DND-41 (cell line): ENCODE measurements around the gene PTMS.

ENCODE experiments used
- ATAC-seq: fragments of 200-7000 bp; cut with Tn5 transposase; 3 replicates; pipeline ENCODE4 v1.9.1; 2021; ENCODE audit warnings: low read depth; ENCODE audit not compliant: insufficient read depth
- DNase-seq: peaks from one replicate; pipeline ENCODE4 v3.0.0-alpha.2; 2020
- H2AFZ ChIP-seq: 2 replicates; pipeline ENCODE4 v1.6.0; 2012; ENCODE audit warnings: low read depth, low read length
- H3K27ac ChIP-seq: 2 replicates; pipeline ENCODE4 v1.5.1; 2012; ENCODE audit warnings: low read length, inconsistent platforms
- H3K27me3 ChIP-seq: fragments of 200-600 bp; sonication (generic); 2 replicates; pipeline ENCODE4 v1.6.0; 2012; ENCODE audit warnings: low read length, mild to moderate bottlenecking, inconsistent platforms; ENCODE audit not compliant: insufficient read depth, poor library complexity
- H3K36me3 ChIP-seq: 2 replicates; pipeline ENCODE4 v1.5.1; 2012; ENCODE audit warnings: low read length, inconsistent platforms; ENCODE audit not compliant: insufficient read depth
- H3K4me1 ChIP-seq: 2 replicates; pipeline ENCODE4 v1.5.1; 2012; ENCODE audit warnings: mild to moderate bottlenecking, low read length; ENCODE audit not compliant: insufficient read depth
- H3K4me2 ChIP-seq: 2 replicates; pipeline ENCODE4 v1.6.0; 2012; ENCODE audit warnings: mild to moderate bottlenecking, moderate library complexity, low read length, inconsistent platforms; ENCODE audit not compliant: insufficient read depth
- H3K4me3 ChIP-seq, 2 experiments: fragments of 200-600 bp in 1 of 2; shearing (Covaris generic) in 1 of 2; 2 replicates each; pipeline ENCODE4 v1.5.1; 2012 to 2016; ENCODE audit warnings: inconsistent platforms in 2 of 2, low read length in 2 of 2, mild to moderate bottlenecking in 2 of 2, low read depth in 1 of 2, moderate library complexity in 1 of 2
- H3K79me2 ChIP-seq: 2 replicates; pipeline ENCODE4 v1.6.0; 2012; ENCODE audit warnings: low read length, inconsistent platforms; ENCODE audit not compliant: insufficient read depth
- H3K9ac ChIP-seq: 2 replicates; pipeline ENCODE4 v1.6.0; 2012; ENCODE audit warnings: low read depth, mild to moderate bottlenecking, inconsistent platforms, low read length, moderate library complexity
- H3K9me3 ChIP-seq: 2 replicates; pipeline ENCODE4 v1.5.1; 2012; ENCODE audit warnings: low read length, moderate library complexity, mild to moderate bottlenecking, inconsistent platforms; ENCODE audit not compliant: insufficient read depth, severe bottlenecking
- H4K20me1 ChIP-seq: 2 replicates; pipeline ENCODE4 v1.6.0; 2012; ENCODE audit warnings: low read length; ENCODE audit not compliant: insufficient read depth
- EZH2 ChIP-seq: IDR thresholded peaks from 3 replicates; pipeline ENCODE4 v1.6.1; 2012; ENCODE audit warnings: borderline replicate concordance, low read depth, mild to moderate bottlenecking, moderate library complexity, low read length, inconsistent platforms; ENCODE audit not compliant: severe bottlenecking
- TF ChIP-seq, protein P1 (sequence below): IDR thresholded peaks from 2 replicates; pipeline ENCODE4 v1.5.1; 2012; ENCODE audit warnings: borderline replicate concordance, low read length, moderate library complexity, mild to moderate bottlenecking; ENCODE audit not compliant: poor library complexity, severe bottlenecking; ENCODE audit errors: extremely low read depth

The PTMS gene

GRCh38 chr12:6729186-6729585 is 37.0 kb upstream of the PTMS start:
- Histone ChIP-seq H2AFZ (no peak overlapping the region), H3K27ac (no peak overlapping the region), H3K27me3 (no peaks in the 10 kb centered on the region), H3K9ac (no peak overlapping the region), H3K79me2 (peaks cover 14% of the 10 kb centered on the region), H3K4me1 (peaks cover 15% of the 10 kb centered on the region), H3K9me3 (no peaks in the 10 kb centered on the region), H3K4me2 (no peak overlapping the region), H3K4me3 (no peak overlapping the region), H4K20me1 (no peaks in the 10 kb centered on the region), H3K36me3 (peaks cover 46% of the 10 kb centered on the region)
- no peak for DNase-seq
- no peak for TF ChIP-seq EZH2
- TF ChIP-seq, protein P1, sequence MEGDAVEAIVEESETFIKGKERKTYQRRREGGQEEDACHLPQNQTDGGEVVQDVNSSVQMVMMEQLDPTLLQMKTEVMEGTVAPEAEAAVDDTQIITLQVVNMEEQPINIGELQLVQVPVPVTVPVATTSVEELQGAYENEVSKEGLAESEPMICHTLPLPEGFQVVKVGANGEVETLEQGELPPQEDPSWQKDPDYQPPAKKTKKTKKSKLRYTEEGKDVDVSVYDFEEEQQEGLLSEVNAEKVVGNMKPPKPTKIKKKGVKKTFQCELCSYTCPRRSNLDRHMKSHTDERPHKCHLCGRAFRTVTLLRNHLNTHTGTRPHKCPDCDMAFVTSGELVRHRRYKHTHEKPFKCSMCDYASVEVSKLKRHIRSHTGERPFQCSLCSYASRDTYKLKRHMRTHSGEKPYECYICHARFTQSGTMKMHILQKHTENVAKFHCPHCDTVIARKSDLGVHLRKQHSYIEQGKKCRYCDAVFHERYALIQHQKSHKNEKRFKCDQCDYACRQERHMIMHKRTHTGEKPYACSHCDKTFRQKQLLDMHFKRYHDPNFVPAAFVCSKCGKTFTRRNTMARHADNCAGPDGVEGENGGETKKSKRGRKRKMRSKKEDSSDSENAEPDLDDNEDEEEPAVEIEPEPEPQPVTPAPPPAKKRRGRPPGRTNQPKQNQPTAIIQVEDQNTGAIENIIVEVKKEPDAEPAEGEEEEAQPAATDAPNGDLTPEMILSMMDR, result no peak
- ATAC-seq, result no peak

- Histone ChIP-seq H3K4me1 (peaks cover 5% of the 10 kb centered on the region; the same call in 1 of the 2 replicates), H3K79me2 (peaks cover 6% of the 10 kb centered on the region), H2AFZ (no peak overlapping the region), H4K20me1 (no peaks in the 10 kb centered on the region), H3K4me3 (no peak overlapping the region), H3K9ac (no peak overlapping the region), H3K36me3 (peaks cover 51% of the 10 kb centered on the region), H3K4me2 (no peak overlapping the region), H3K27me3 (no peaks in the 10 kb centered on the region), H3K9me3 (no peaks in the 10 kb centered on the region), H3K27ac (no peak overlapping the region)
- DNase-seq (no peak), ATAC-seq (no peak)
- TF ChIP-seq, protein P1, result no peak
- TF ChIP-seq EZH2, result no peak
Measured at GRCh38 chr12:6730169-6730568, 36.0 kb upstream of the PTMS start.

DNA sequence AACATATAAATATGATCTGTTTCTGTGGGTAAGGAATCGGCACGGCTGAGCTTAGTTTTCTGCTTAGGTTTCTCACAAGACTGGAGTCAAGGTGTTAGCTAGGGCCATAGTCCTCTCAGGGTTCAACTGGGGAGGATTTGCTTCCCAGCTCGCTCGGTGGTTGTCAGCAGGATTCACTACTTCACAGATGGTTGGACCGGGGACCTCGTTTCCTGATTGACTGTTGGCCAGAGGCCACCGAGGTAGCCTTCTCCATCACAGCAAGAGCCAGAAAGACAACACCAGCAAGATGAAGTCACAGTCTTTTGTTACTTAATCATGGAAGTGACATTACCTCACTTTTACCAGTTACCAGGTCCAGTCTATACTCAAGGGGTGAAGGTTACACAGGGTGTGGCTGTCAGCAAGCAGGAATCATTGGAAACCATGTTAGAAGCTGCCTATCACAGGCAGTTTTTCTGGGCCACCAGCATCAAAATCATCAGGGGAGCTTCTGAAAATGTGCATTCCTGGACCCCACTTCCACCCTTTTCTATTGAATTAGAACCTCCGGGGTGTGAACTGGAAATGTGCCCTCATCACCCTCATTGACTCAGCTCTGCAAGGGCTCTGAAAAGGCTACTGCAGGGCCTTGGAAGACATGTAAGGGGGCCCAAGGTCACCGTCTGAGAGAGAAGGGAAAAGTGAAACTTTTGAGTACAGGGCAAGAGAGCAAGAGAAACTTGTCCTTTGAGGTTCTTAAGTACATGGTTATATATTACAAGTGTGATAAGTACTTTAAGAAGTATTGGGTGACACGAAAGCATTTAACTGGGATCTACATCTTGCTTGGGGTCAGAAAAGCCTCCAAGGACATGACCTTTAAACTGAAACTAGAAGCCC is 31.4 kb upstream of the PTMS start:
- TF ChIP-seq EZH2, result no peak
- TF ChIP-seq, protein P1, result no peak
- ATAC-seq (no peak), DNase-seq (no peak)
- Histone ChIP-seq H3K4me1 (no peaks in the 10 kb centered on the region), H3K36me3 (peaks cover 28% of the 10 kb centered on the region), H3K9ac (no peak overlapping the region), H4K20me1 (no peaks in the 10 kb centered on the region), H3K9me3 (no peaks in the 10 kb centered on the region), H3K79me2 (no peaks in the 10 kb centered on the region), H3K4me3 (no peak overlapping the region), H2AFZ (no peak overlapping the region), H3K27ac (no peak overlapping the region), H3K27me3 (no peaks in the 10 kb centered on the region), H3K4me2 (no peak overlapping the region)
